Activated CD8-positive, alpha-beta T cell treated with anti-CD3 and anti-CD28 coated beads, Interleukin-2, amount 10 ng/mL, durations not matched to agents 7 days and 5 days (primary cell): ENCODE data around the gene ANKRD13A. TPM values are rescaled to one million over a fixed set of nuclear protein-coding genes. Genes with fewer than 3 reads are reported as not detected.
"Not testable (repeated sequence)": the region's sequence is repeated elsewhere in the genome, so short reads cannot be mapped to it uniquely, and the experiment has no call there.

Experiments
- ATAC-seq: fragments of 150-1000 bp; cut with Tn5 transposase; one replicate; pipeline ENCODE4 v1.10.0; 2021; ENCODE audit warnings: moderate library complexity
- CTCF ChIA-PET: fragments of 350-600 bp; sonication (Branson Sonifier 250); formaldehyde crosslinking; loops from one replicate; lab custom pipeline; 2021; ENCODE audit warnings: antibody characterized with exemption; lab: Charles Lee
- POLR2A ChIA-PET: fragments of 350-600 bp; sonication (Branson Sonifier 250); formaldehyde crosslinking; loops from one replicate; lab custom pipeline; 2021; ENCODE audit warnings: antibody characterized with exemption; lab: Charles Lee
- DNase-seq: peaks from one replicate; pipeline ENCODE4 v3.0.0-alpha.2; 2020
- H3K27ac Mint-ChIP-seq: one replicate; pipeline ENCODE4 v1.8.0; 2021; ENCODE audit warnings: mild to moderate bottlenecking, mixed read lengths
- H3K27me3 Mint-ChIP-seq: one replicate; pipeline ENCODE4 v1.8.0; 2021; ENCODE audit warnings: low read depth, mixed read lengths
- H3K36me3 Mint-ChIP-seq: one replicate; pipeline ENCODE4 v1.8.0; 2021; ENCODE audit warnings: low read depth, mixed read lengths
- H3K4me1 Mint-ChIP-seq: one replicate; pipeline ENCODE4 v1.8.0; 2021; ENCODE audit warnings: low read depth, mixed read lengths
- H3K4me3 Mint-ChIP-seq: one replicate; pipeline ENCODE4 v1.8.0; 2021; ENCODE audit warnings: mild to moderate bottlenecking, mixed read lengths
- H3K9me3 Mint-ChIP-seq: one replicate; pipeline ENCODE4 v1.8.0; 2022; ENCODE audit warnings: mixed read lengths; ENCODE audit not compliant: insufficient read depth
- total RNA-seq, 2 experiments: library from RNA; stranded (reverse); gene quantifications; one replicate each; pipeline ENCODE4 v1.2.3, GENCODE V29; 2021

The ANKRD13A gene
- total RNA-seq, 2 experiments from 2014 or later, result 76.0 to 78.1 TPM

DNA sequence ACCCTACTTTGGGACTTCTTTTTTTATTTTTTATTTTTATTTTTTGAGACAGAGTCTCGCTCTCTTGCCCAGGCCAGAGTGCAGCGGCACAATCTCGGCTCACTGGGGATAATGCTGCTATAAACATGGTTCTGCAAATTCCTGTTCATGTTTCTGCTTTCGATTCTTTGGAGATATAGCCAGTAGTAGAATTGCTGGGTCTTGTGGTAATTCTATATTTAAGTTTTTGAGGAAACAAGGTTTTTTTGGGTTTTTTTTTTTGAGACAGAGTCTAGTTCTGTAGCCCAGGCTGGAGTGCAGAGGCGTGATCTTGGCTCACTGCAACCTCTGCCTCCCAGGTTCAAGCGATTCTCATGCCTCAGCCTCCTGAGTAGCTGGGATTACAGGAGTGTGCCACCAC is 89.0 kb downstream of the ANKRD13A start:
- CTCF ChIA-PET, H3K9me3 Mint-ChIP-seq, H3K27ac Mint-ChIP-seq, DNase-seq, ATAC-seq, H3K4me3 Mint-ChIP-seq, H3K36me3 Mint-ChIP-seq, H3K4me1 Mint-ChIP-seq: not testable (repeated sequence)
- POLR2A ChIA-PET, result interaction anchor here (0.8 kb wide), 1 partner anchor 8 kb away, joined by 3 read pairs; no protein-coding TSS in a partner anchor
- peaks cover 34% of the 10 kb centered on the region for H3K27me3 Mint-ChIP-seq

DNA sequence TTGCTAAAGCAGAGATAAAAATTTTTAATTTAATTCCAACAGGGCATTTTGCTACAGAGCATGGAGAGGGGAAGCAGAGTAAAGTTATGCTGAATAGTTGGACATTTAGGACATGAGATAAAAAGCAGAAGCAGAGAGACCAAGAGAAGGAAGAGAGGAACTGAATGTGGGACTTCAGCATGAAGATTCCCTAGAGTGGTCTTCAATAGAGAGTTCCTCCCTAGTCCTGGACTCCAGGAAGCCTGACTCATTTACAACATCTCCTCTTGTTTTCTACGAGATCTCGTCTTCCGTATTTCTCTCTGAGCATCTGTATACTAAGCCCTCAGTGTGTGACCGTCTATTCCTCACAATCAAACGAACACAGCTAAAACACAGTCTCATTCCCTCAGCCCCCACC is 89.7 kb downstream of the ANKRD13A start:
- Mint-ChIP-seq H3K4me1 (no peaks in the 10 kb centered on the region), H3K4me3 (no peak overlapping the region), H3K27ac (no peak overlapping the region), H3K36me3 (no peaks in the 10 kb centered on the region), H3K9me3 (no peaks in the 10 kb centered on the region), H3K27me3 (peaks cover 34% of the 10 kb centered on the region)
- ChIA-PET POLR2A (no interaction called here), CTCF (interaction anchor here (1.8 kb wide), 1 partner anchor 10 kb away, joined by 5 read pairs; no protein-coding TSS in a partner anchor)
- DNase-seq, result no peak
- no peak for ATAC-seq

Other genes starting within 250 kb of the ANKRD13A start
- gene TRPV4, start 166.0 kb upstream of the ANKRD13A start, total RNA-seq, result not detected
- 10 to 100 TPM; 19.9 to 20.9 TPM for gene GLTP, start 118.9 kb upstream of the ANKRD13A start, total RNA-seq
- 10 to 100 TPM; 31.0 to 33.3 TPM for gene TCHP, start 99.2 kb upstream of the ANKRD13A start, total RNA-seq
- 10 to 100 TPM; 86.6 to 87.7 TPM for gene GIT2, start 3.1 kb upstream of the ANKRD13A start, total RNA-seq
- 10 to 100 TPM; 15.5 to 16.2 TPM for gene C12orf76, start 49.1 kb downstream of the ANKRD13A start, total RNA-seq
- gene IFT81, start 124.9 kb downstream of the ANKRD13A start, total RNA-seq, result 1 to 10 TPM; 1.5 to 2.1 TPM